Neural cell (in vitro differentiated cells): ENCODE results near the gene RABGAP1L.

Experiments used
- CTCF ChIP-seq: fragments of 450-650 bp; IDR thresholded peaks from 2 replicates; pipeline ENCODE4 v1.5.1; 2014; ENCODE audit warnings: antibody characterized with exemption, mild to moderate bottlenecking, moderate library complexity; ENCODE audit not compliant: poor library complexity, severe bottlenecking
- EP300 ChIP-seq: fragments of 450-650 bp; conservative IDR thresholded peaks from 2 replicates; pipeline ENCODE4 v1.6.1; 2014; ENCODE audit warnings: antibody characterized with exemption, mild to moderate bottlenecking, moderate library complexity; ENCODE audit not compliant: poor library complexity, severe bottlenecking
- EZH2 ChIP-seq: fragments of 200-600, 300-800 bp; shearing (Covaris generic), sonication (generic); IDR thresholded peaks from 2 replicates; pipeline ENCODE4 v1.6.1; 2014; ENCODE audit warnings: antibody characterized with exemption, low read length, borderline replicate concordance, mild to moderate bottlenecking; ENCODE audit not compliant: insufficient read depth, poor library complexity, severe bottlenecking
- POLR2AphosphoS5 ChIP-seq: IDR thresholded peaks from 2 replicates; pipeline ENCODE4 v1.6.1; 2012
- RAD21 ChIP-seq: fragments of 450-650 bp; conservative IDR thresholded peaks from 2 replicates; pipeline ENCODE4 v1.6.1; 2014; ENCODE audit warnings: antibody characterized with exemption, mild to moderate bottlenecking, moderate library complexity

- TF ChIP-seq POLR2AphosphoS5, result no peak
- no peak for TF ChIP-seq EP300
- no peak for TF ChIP-seq CTCF
- TF ChIP-seq RAD21, result no peak
- TF ChIP-seq EZH2, result no peak
These were observed 265.8 kb downstream of the RABGAP1L start for GRCh38 chr1:174425121-174425520.
